ENCODE results near the gene KIAA1671.

- TF ChIP-seq HNRNPH1 (optimal IDR thresholded peaks at IDR 0.05; ENCODE audit: low read depth, low read length) (no peak), HDAC2 (IDR thresholded peaks at IDR 0.05) (no peak), KLF13 (tag; IDR thresholded peaks at IDR 0.05; ENCODE audit: borderline replicate concordance, low read depth) (no peak), MYNN (IDR thresholded peaks at IDR 0.05) (no peak), MYNN (CRISPR knock-in tag; IDR thresholded peaks at IDR 0.05) (no peak)
Observed at GRCh38 chr22:25144522-25144921, 192.0 kb downstream of the KIAA1671 start.
